LNCaP clone FGC (cell line): ENCODE results near the gene RCOR1.
"Not testable (repeated sequence)": the region's sequence is repeated elsewhere in the genome, so short reads cannot be mapped to it uniquely, and the experiment has no call there.

Experiments
- DNase-seq: peaks from one replicate; pipeline ENCODE4 v3.0.0-alpha.2; 2011; ENCODE audit warnings: low read depth
- H3K4me3 ChIP-seq: 2 replicates; pipeline ENCODE4 v1.5.1; 2011; ENCODE audit warnings: mild to moderate bottlenecking, low read depth, low read length, control low read depth
- CTCF ChIP-seq: IDR thresholded peaks from 2 replicates; pipeline ENCODE4 v1.5.1; 2012; ENCODE audit warnings: mild to moderate bottlenecking; ENCODE audit not compliant: control insufficient read depth, insufficient read depth; ENCODE audit errors: extremely low read depth

RCOR1 gene

DNA sequence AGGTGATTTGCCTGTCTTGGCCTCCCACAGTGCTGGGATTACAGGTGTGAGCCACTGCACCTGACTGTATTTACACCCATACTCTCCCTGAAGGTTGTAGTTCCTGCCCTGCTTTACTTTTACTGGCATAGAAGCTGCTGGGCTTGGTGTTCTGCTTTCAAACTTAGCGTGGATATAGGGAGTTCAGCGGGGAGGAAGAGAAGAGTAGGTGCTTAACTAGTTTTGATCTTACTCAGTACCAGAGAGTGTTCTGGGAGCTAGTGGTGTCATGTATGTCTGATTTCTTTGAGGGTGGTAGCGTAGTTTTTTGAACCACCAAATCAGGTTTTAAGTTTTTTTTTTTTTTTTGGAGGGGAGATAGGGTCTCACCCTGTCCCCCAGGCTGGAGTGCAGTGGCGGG is 13.8 kb downstream of the RCOR1 start:
- no peak for DNase-seq
- no peak overlapping the region for H3K4me3 ChIP-seq
- TF ChIP-seq CTCF, result no peak

DNA sequence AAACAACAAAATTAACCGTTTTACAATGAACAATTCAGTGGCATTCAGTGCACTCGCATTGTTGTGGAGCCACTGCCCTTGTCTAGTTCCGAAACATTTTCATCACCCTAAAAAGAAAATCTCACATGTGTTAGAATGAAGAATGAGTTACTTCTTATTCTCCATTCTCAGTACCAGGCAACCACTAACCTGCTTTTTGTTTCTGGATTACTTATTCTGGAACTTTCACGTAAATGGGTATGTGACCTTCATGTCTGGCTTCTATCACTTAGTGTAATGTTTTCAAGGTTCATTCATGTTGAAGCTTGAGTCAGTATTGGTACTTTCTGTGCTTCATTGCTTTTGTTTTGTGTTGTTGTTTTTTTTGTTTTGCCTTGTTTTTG is 15.6 kb downstream of the RCOR1 start:
- no peak overlapping the region for H3K4me3 ChIP-seq
- no peak for DNase-seq
- no peak for TF ChIP-seq CTCF

DNA sequence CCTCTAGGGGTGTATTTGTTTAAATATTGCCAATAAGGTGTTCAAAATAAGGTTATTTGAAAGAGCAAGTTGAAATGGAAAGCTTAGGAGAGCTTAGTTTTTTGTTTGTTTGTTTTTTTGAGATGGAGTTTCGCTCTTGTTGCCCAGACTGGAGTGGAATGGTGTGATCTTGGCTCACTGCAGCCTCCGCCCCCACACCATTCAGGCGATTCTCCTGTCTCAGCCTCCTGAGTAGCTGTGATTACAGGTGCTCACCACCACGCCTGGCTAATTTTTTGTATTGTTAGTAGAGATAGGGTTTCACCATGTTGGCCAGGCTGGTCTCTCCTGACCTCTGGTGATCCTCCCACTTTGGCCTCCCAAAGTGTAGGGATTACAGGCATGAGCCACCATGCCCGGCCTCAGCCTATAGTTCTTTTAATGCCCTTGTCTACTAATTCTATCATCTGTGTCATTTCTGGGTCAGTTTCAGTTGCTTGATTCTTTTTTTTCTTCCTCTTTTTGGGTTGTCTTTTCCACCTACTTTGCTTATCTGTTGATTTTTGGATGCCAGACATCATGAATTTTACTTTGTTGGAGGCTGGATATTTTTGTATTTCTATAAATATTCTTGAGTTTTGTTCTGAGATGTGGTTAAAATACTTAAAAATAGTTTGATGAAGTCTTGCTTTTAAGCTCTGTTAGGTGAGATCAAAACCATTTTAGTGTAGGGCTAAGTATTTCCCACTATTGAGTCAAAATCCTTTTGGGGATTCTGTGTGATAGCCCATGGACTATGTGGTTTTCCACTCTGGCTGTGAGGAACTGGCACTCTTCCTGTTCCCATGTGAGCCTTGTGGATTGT is 18.7 kb downstream of the RCOR1 start:
- DNase-seq, result no peak
- no peak for TF ChIP-seq CTCF
- no peak overlapping the region for H3K4me3 ChIP-seq

GRCh38 chr14:102616318-102616717 is 23.9 kb downstream of the RCOR1 start:
- H3K4me3 ChIP-seq, result no peak overlapping the region
- no peak for TF ChIP-seq CTCF
- DNase-seq, result no peak

DNA sequence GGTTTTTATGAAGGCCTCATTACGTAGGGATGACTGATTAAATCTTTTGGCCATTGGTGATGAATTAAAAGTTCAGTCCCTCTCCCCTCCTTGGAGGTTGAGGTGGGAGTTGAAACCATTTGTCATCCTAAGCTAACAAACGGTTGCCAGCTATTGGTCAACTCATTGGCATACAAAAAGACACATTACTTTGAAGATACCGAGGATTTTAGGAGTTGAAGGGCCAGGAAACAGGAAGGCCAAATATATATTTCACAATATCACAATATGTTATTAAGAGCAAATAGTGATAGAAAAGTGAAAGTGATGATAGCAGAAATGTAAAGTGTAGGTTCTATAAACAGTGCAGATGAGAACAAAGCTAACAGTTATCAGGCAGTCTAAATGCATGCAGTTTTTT is 24.4 kb downstream of the RCOR1 start:
- no peak for DNase-seq
- TF ChIP-seq CTCF, result no peak
- H3K4me3 ChIP-seq, result no peak overlapping the region

DNA sequence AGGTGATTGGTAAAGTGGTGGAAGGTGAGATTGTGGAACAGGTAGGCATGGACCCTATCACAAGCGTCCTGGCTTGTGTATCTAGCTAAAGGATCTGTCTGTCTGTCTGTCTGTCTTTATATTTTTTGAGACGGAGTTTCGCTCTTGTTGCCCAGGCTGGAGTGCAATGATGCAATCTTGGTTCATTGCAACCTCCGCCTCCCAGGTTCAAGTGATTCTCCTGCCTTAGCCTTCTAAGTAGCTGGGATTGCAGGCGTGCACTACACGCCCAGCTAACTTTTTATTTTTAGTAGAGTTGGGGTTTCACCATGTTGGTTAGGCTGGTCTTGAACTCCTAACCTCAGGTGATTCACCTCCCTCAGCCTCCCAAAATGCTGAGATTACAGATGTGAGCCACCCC is 26.6 kb downstream of the RCOR1 start:
- not testable (repeated sequence) for DNase-seq

DNA sequence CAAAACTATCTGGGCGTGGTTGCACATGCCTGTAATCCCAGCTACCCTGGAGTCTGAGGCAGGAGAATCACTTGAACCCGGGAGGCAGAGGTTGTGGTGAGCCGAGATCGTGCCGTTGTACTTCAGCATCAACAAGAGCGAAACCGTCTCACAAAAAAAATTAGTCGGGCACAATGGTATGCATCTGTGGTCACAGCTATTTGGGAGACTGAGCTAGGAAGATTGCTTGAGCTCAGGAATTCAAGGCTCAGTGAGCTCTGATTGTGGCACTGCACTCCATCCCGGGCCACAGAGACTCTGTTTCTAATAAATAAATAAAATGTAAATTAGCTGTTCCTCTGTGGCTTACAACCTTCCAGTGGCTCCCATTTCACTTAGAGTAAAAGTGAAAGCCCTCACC is 28.0 kb downstream of the RCOR1 start:
- no peak overlapping the region for H3K4me3 ChIP-seq
- TF ChIP-seq CTCF, result no peak
- DNase-seq, result no peak

More for the DNA sequence above, 26.6 kb downstream of the RCOR1 start:
- H3K4me3 ChIP-seq, result not testable (repeated sequence)
